Epithelial cell of esophagus (primary cell): ENCODE results near the gene TRAF3IP1.

Experiments used
- DNase-seq: peaks from one replicate; pipeline ENCODE4 v3.0.0; 2010; ENCODE audit warnings: low read depth
- H3K4me3 ChIP-seq: 2 replicates; pipeline ENCODE4 v1.5.1; 2011; ENCODE audit warnings: mild to moderate bottlenecking, low read length, control low read depth
- CTCF ChIP-seq: IDR thresholded peaks from 2 replicates; pipeline ENCODE4 v1.5.1; 2011; ENCODE audit warnings: low read depth, mild to moderate bottlenecking, low read length, control low read depth, inconsistent platforms; ENCODE audit not compliant: insufficient read depth; ENCODE audit errors: missing control alignments

Gene TRAF3IP1

GRCh38 chr2:238434846-238435751 is 114.8 kb downstream of the TRAF3IP1 start:
- no peak for TF ChIP-seq CTCF
- peak; percentile 80 for DNase-seq
- H3K4me3 ChIP-seq = no peak overlapping the region

- no peak for DNase-seq
- TF ChIP-seq CTCF = no peak
These were observed 115.4 kb downstream of the TRAF3IP1 start for GRCh38 chr2:238435752-238436096.

GRCh38 chr2:238438856-238439849 is 118.8 kb downstream of the TRAF3IP1 start:
- peak; percentile 99 for DNase-seq
- no peak for TF ChIP-seq CTCF
- H3K4me3 ChIP-seq = peak overlapping the region; percentile 12

More at GRCh38 chr2:238435752-238436096, 115.4 kb downstream of the TRAF3IP1 start:
- H3K4me3 ChIP-seq = no peak overlapping the region

GRCh38 chr2:238439917-238440316 is 119.6 kb downstream of the TRAF3IP1 start:
- no peak overlapping the region for H3K4me3 ChIP-seq
- DNase-seq = peak; percentile 27
- TF ChIP-seq CTCF = no peak

GRCh38 chr2:238440331-238440730 is 120.0 kb downstream of the TRAF3IP1 start:
- no peak for TF ChIP-seq CTCF
- H3K4me3 ChIP-seq = no peak overlapping the region
- DNase-seq = no peak

GRCh38 chr2:238440767-238441166 is 120.4 kb downstream of the TRAF3IP1 start:
- no peak for TF ChIP-seq CTCF
- no peak overlapping the region for H3K4me3 ChIP-seq
- DNase-seq = no peak
